DMS53 treated with DMSO at 0.1 percent for 48 hours (cell line): ENCODE data around the gene SFR1.
"Not testable (repeated sequence)": the region's sequence is repeated elsewhere in the genome, so short reads cannot be mapped to it uniquely, and the experiment has no call there.

Experiments used
- DNase-seq: peaks from one replicate; lab custom pipeline; 2025; ENCODE audit not compliant: unreplicated experiment; lab: John Stamatoyannopoulos, UW

Gene SFR1

DNA sequence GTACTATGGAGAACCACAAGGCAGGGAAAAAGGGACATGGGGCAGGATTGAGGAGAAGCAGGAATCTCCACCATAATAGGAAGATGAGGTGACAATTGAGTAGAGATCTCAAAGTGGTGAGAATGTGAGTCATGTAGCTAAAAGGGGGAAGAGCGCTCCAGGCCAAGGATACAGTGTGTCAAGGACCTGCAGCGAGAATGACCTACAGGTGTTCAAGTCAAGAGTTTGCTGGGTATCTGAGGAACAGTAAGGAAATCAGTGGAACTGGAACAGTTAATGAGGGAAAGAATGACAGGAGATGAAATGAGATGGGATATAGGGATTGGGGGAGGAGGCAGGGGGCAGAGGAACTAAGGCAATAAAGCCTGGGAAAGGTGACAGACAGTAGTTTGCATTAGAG is 33.6 kb downstream of the SFR1 start:
- no peak for DNase-seq

- no peak for DNase-seq
Measured at GRCh38 chr10:104170610-104171254, 48.8 kb downstream of the SFR1 start.

DNA sequence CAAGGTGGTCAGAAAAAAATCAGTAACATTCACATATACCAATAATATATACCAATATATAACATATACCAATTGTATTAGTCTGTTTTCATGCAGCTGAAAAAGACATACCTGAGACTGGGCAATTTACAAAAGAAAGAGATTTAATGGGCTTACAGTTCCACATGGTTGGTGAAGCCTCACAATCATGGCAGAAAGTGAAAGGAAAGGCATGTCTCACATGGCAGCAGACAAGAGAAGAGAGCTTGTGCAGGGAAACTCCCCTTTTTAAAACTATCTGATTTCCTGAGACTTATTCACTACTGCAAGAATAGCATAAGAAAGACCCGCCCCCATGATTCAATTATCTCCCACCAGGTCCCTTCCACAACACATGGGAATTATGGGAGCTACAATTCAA is 52.2 kb downstream of the SFR1 start:
- DNase-seq = not testable (repeated sequence)
